HL-60 (cell line): Measurements from ENCODE around the gene BFSP2.
"Not testable (repeated sequence)": the region's sequence is repeated elsewhere in the genome, so short reads cannot be mapped to it uniquely, and the experiment has no call there.

Source experiments
- CTCF ChIP-seq: IDR thresholded peaks from one replicate; pipeline ENCODE4 v1.5.1; 2011; ENCODE audit warnings: low read length, control low read depth, inconsistent platforms; ENCODE audit not compliant: insufficient read depth
- GABPA ChIP-seq: IDR thresholded peaks from 2 replicates; pipeline ENCODE4 v1.6.1; 2012; ENCODE audit warnings: low read depth
- POLR2AphosphoS5 ChIP-seq: IDR thresholded peaks from 2 replicates; pipeline ENCODE4 v1.6.1; 2012; ENCODE audit warnings: low read depth
- REST ChIP-seq: IDR thresholded peaks from 2 replicates; pipeline ENCODE4 v1.6.1; 2012; ENCODE audit warnings: low read depth; ENCODE audit not compliant: insufficient replicate concordance

- not testable (repeated sequence) for TF ChIP-seq CTCF, REST, POLR2AphosphoS5, GABPA
Measured at GRCh38 chr3:133502542-133502941, 102.7 kb downstream of the BFSP2 start.
